ENCODE data around the gene ADCY3. TPM values are rescaled to one million over a fixed set of nuclear protein-coding genes. Genes with fewer than 3 reads are reported as not detected.
"Not testable (repeated sequence)": the region's sequence is repeated elsewhere in the genome, so short reads cannot be mapped to it uniquely, and the experiment has no call there.

The ADCY3 gene
- total RNA-seq, 1 donor from 2014 or later: 46.2 TPM

- peaks cover 37% of the 10 kb centered on the region for H3K36me3 Mint-ChIP-seq
- DNase-seq (ENCODE audit: extremely low spot score, unreplicated experiment): no peak
- TF ChIP-seq CTCF (conservative IDR thresholded peaks at IDR 0.05): no peak
Measured at GRCh38 chr2:24815171-24815570, 104.9 kb downstream of the ADCY3 start.

DNA sequence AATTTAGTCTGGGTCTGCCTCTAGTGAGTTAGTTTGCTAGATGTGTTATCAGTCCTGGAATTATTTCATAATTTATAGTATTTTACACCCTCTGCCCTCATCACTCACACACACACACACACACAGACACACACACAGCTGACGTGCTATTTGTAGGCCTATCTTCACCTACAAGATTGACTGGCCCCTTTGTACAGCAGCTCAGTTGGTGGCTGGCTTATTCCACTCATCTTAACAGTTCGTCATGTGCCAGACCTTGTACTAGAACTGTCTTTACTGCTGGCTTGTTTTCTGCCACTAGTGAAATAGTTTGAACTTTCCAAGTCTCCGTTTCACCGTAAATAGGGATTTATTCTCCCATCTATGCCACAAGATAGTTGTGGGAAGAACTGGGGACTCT is 105.5 kb downstream of the ADCY3 start:
- Mint-ChIP-seq H3K4me3 (no peak overlapping the region), H3K36me3 (peaks cover 37% of the 10 kb centered on the region), H3K9me3 (no peaks in the 10 kb centered on the region), H3K27ac (no peak overlapping the region), H3K4me1 (ENCODE audit: unreplicated experiment) (peaks cover 4% of the 10 kb centered on the region), H3K27me3 (no peaks in the 10 kb centered on the region)
- no peak for DNase-seq (ENCODE audit: extremely low spot score, unreplicated experiment)
- TF ChIP-seq CTCF (conservative IDR thresholded peaks at IDR 0.05): no peak

More at GRCh38 chr2:24815171-24815570, 104.9 kb downstream of the ADCY3 start:
- Mint-ChIP-seq H3K9me3 (no peaks in the 10 kb centered on the region), H3K27ac (no peak overlapping the region), H3K27me3 (no peaks in the 10 kb centered on the region), H3K4me1 (ENCODE audit: unreplicated experiment) (peaks cover 4% of the 10 kb centered on the region), H3K4me3 (no peak overlapping the region)

DNA sequence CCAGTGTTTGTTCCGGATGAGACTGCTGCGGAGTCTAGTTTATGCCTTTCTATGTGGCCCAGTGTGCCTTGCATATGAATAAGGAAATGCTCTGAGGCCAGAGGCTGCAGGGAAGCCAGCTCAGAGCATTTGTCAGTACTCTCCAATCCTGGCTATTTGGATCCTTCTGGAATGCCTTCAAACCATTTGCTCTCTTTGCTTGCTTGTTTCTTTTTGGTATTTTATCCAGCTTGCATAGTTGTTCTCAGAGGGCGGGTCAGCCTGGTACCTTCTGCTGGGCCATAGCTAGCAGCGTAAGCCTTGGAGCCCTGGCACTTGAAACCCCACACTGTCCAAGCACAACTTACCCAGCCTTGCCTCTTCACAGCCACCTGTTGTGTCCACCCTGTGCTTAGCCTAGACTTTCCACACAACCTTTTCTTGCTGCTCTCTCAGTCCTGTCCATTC is 106.3 kb downstream of the ADCY3 start:
- Mint-ChIP-seq H3K36me3 (peaks cover 37% of the 10 kb centered on the region), H3K27ac (no peak overlapping the region), H3K27me3 (no peaks in the 10 kb centered on the region), H3K9me3 (no peaks in the 10 kb centered on the region), H3K4me1 (ENCODE audit: unreplicated experiment) (peaks cover 4% of the 10 kb centered on the region), H3K4me3 (no peak overlapping the region)
- TF ChIP-seq CTCF (conservative IDR thresholded peaks at IDR 0.05): no peak
- no peak for DNase-seq (ENCODE audit: extremely low spot score, unreplicated experiment)

DNA sequence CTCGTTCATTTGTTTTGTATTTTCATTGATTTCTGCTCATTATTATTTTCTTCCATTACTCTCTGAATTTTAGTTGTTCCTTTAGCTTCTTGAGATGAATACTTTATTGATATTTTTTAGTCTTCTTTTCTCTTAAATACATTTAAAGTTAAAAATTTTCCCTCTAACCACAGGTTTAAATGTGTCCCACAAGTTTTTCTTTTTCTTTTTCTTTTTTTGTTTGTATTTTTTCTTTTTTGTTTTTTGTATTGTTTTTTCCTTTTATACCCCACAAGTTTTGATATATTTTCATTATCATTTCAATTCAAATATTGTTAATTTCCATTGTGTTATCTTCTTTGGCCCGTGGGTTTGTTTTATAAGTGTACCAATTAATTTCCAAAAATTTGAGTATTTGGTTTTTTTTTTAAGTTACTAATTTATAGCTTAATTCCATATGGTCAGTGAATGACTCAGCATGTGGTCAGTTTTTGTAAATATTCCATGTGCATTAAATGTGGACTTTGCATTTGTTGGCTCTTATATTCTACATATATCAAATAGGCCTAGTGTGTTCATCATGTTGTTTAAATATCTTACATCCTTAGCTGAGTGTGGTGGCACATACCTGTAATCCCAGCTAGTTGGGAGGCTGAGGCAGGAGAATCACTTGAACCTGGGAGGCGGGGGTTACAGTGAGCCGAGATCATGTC is 110.6 kb downstream of the ADCY3 start:
- Mint-ChIP-seq H3K9me3 (peaks cover 5% of the 10 kb centered on the region), H3K27me3 (no peaks in the 10 kb centered on the region), H3K4me3 (no peak overlapping the region), H3K27ac (no peak overlapping the region), H3K4me1 (ENCODE audit: unreplicated experiment) (peaks cover 4% of the 10 kb centered on the region), H3K36me3 (peaks cover 47% of the 10 kb centered on the region)
- no peak for TF ChIP-seq CTCF (conservative IDR thresholded peaks at IDR 0.05)
- DNase-seq (ENCODE audit: extremely low spot score, unreplicated experiment): no peak

DNA sequence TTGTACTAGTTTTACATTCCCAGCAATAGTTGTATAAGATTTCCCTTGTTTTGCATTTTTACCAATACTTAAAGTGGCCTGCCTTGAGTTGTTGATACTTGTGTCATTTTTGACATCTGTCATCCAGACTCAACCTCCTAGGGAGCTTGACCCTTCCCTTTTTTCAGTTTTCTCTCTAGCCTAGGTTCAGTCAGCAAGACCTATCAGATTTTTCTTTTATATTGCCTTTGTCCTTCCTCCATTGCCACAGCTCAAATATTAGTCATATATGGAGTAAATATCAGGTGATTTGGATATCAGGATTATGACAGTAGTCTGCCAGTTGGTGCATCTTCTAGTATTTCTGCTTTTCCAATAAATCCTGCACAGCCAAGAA is 113.4 kb downstream of the ADCY3 start:
- Mint-ChIP-seq H3K4me3 (no peak overlapping the region), H3K36me3 (peaks cover 42% of the 10 kb centered on the region), H3K27me3 (no peaks in the 10 kb centered on the region), H3K4me1 (ENCODE audit: unreplicated experiment) (no peaks in the 10 kb centered on the region), H3K9me3 (peaks cover 5% of the 10 kb centered on the region), H3K27ac (no peak overlapping the region)
- TF ChIP-seq CTCF (conservative IDR thresholded peaks at IDR 0.05): no peak
- DNase-seq (ENCODE audit: extremely low spot score, unreplicated experiment): no peak

GRCh38 chr2:24805811-24806660 is 114.0 kb downstream of the ADCY3 start:
- H3K36me3 Mint-ChIP-seq: peaks cover 43% of the 10 kb centered on the region
- H3K4me1 Mint-ChIP-seq (ENCODE audit: unreplicated experiment); H3K4me3 Mint-ChIP-seq; H3K9me3 Mint-ChIP-seq; H3K27me3 Mint-ChIP-seq; H3K27ac Mint-ChIP-seq: not testable (repeated sequence)
- peak; percentile 40 for DNase-seq (ENCODE audit: extremely low spot score, unreplicated experiment)

DNA sequence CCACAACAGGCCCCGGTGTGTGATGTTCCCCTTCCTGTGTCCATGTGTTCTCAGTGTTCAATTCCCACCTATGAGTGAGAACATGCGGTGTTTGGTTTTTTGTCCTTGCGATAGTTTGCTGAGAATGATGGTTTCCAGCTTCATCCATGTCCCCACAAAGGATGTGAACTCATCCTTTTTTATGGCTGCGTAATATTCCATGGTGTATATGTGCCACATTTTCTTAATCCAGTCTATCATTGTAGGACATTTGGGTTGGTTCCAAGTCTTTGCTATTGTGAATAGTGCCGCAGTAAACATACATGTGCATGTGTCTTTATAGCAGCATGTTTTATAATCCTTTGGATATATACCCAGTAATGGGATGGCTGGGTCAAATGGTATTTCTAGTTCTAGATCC is 119.5 kb downstream of the ADCY3 start:
- not testable (repeated sequence) for H3K4me1 Mint-ChIP-seq (ENCODE audit: unreplicated experiment); H3K27me3 Mint-ChIP-seq; H3K9me3 Mint-ChIP-seq; H3K27ac Mint-ChIP-seq; DNase-seq (ENCODE audit: extremely low spot score, unreplicated experiment); H3K4me3 Mint-ChIP-seq
- H3K36me3 Mint-ChIP-seq: peaks cover 62% of the 10 kb centered on the region

Data from type B pancreatic cell (in vitro differentiated cells).